WTC11 (cell line): ENCODE data around the gene FERMT2.

Experiments
- AFF4 ChIP-seq: sonication (generic); formaldehyde crosslinking; IDR thresholded peaks from 2 replicates; pipeline ENCODE4 v1.8.1; 2023; ENCODE audit warnings: mild to moderate bottlenecking, missing genetic modification reagents, borderline replicate concordance
- ATF3 ChIP-seq: sonication (generic); formaldehyde crosslinking; conservative IDR thresholded peaks from 2 replicates; pipeline ENCODE4 v1.8.1; 2022; ENCODE audit warnings: mild to moderate bottlenecking, missing genetic modification reagents
- CREB1 ChIP-seq: sonication (generic); formaldehyde crosslinking; IDR thresholded peaks from 2 replicates; pipeline ENCODE4 v1.8.0; 2023; ENCODE audit warnings: mild to moderate bottlenecking, missing genetic modification reagents
- CREM ChIP-seq: sonication (generic); formaldehyde crosslinking; IDR thresholded peaks from 2 replicates; pipeline ENCODE4 v1.8.1; 2022; ENCODE audit warnings: mild to moderate bottlenecking, missing genetic modification reagents, moderate library complexity
- CTCF ChIP-seq: fragments of 200-600 bp; IDR thresholded peaks from 2 replicates; pipeline ENCODE4 v1.8.0; 2022; ENCODE audit warnings: antibody characterized with exemption
- FOXK1 ChIP-seq: sonication (generic); formaldehyde crosslinking; IDR thresholded peaks from 2 replicates; pipeline ENCODE4 v1.8.0; 2022; ENCODE audit warnings: mild to moderate bottlenecking, moderate library complexity, missing genetic modification reagents
- NR2C2 ChIP-seq: sonication (generic); formaldehyde crosslinking; IDR thresholded peaks from 2 replicates; pipeline ENCODE4 v1.8.0; 2022; ENCODE audit warnings: mild to moderate bottlenecking, missing genetic modification reagents
- SP1 ChIP-seq: sonication (generic); formaldehyde crosslinking; conservative IDR thresholded peaks from 2 replicates; pipeline ENCODE4 v1.8.1; 2022; ENCODE audit warnings: missing genetic modification reagents
- STAT6 ChIP-seq: sonication (generic); formaldehyde crosslinking; conservative IDR thresholded peaks from 2 replicates; pipeline ENCODE4 v1.8.1; 2023; ENCODE audit warnings: mild to moderate bottlenecking, low read depth, missing genetic modification reagents, moderate library complexity
- TEAD1 ChIP-seq: sonication (generic); formaldehyde crosslinking; IDR thresholded peaks from 2 replicates; pipeline ENCODE4 v1.8.0; 2022; ENCODE audit warnings: mild to moderate bottlenecking, missing genetic modification reagents
- TP53 ChIP-seq: sonication (generic); formaldehyde crosslinking; IDR thresholded peaks from 2 replicates; pipeline ENCODE4 v1.8.1; 2023; ENCODE audit warnings: mild to moderate bottlenecking, missing genetic modification reagents
- ZNF121 ChIP-seq: sonication (generic); formaldehyde crosslinking; IDR thresholded peaks from 2 replicates; pipeline ENCODE4 v1.8.0; 2023; ENCODE audit warnings: missing genetic modification reagents
- ZNF263 ChIP-seq: sonication (generic); formaldehyde crosslinking; IDR thresholded peaks from 2 replicates; pipeline ENCODE4 v1.8.1; 2022; ENCODE audit warnings: low read depth, mild to moderate bottlenecking, moderate library complexity, missing genetic modification reagents

GRCh38 chr14:52827426-52827825 lies 123.4 kb downstream of the FERMT2 start:
- TF ChIP-seq CTCF = no peak
- no peak for TF ChIP-seq SP1 (CRISPR knock-in tag)
- TF ChIP-seq AFF4 (CRISPR knock-in tag) = no peak
- TF ChIP-seq CREB1 = no peak
- TF ChIP-seq FOXK1 (CRISPR knock-in tag) = no peak
- no peak for TF ChIP-seq ZNF263 (CRISPR knock-in tag)
- TF ChIP-seq STAT6 (CRISPR knock-in tag) = no peak
- no peak for TF ChIP-seq TEAD1 (CRISPR knock-in tag)
- TF ChIP-seq ATF3 (CRISPR knock-in tag) = no peak
- no peak for TF ChIP-seq TP53 (CRISPR knock-in tag)
- no peak for TF ChIP-seq CREM
- TF ChIP-seq ZNF121 (CRISPR knock-in tag) = no peak
- no peak for TF ChIP-seq NR2C2 (CRISPR knock-in tag)
